HG03103 (cell line): ENCODE measurements around the gene BRD7.

Source experiments
- ATAC-seq: cut with Tn5 transposase; IDR thresholded peaks from one replicate; pipeline ENCODE4 v1.9.1; 2021; ENCODE audit warnings: low read depth; ENCODE audit not compliant: unreplicated experiment

BRD7 gene

DNA sequence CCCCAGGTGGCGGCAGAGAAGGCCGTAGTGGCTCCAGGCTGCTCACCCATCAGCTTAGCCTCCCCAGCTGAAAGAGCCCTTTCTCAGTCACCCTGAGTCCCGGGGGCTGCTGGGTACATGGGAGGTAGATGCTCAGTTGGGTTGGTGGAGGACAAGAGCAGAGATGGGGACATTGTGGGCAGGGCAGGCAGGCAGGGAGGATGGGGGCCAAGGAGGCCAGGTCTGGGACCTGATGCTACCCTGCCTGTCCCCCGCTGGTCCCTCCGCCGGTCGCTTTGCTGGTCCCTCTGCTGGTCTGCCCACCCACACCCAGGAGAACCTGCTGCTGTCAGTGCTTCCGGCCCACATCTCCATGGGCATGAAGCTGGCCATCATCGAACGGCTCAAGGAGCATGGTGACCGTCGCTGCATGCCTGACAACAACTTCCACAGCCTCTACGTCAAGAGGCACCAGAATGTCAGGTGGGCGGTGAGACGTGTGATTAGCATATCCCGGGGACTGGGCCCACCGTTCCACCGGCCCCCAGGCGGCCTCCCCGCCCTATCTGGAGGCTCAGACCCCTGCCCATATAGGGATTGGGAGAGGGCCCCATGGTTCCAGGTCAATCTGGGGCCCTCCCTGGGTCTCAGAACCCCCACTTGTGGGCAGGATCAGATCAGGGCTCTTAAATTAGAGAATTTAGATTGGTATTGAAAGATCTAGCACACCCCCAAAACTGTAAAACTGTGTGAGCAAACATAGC is 75.6 kb downstream of the BRD7 start:
- no peak for ATAC-seq

DNA sequence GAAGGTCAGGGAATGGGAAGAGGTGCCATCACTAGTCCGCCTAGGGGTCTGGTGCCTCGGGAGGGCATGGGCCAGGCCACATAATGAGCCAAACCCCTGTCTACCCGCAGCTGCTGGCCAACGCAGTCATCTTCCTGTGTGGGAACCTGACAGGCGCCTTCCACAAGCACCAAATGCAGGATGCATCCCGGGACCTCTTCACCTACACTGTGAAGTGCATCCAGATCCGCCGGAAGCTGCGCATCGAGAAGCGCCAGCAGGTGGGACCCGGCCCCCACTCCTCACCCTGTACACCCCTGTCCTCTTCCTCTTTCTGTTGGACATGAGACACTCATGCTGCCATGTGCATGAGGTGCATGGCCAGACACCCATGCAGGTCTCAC is 76.2 kb downstream of the BRD7 start:
- no peak for ATAC-seq

- no peak for ATAC-seq
Observed at GRCh38 chr16:50291719-50292565, 76.8 kb downstream of the BRD7 start.

- ATAC-seq: no peak
Observed at GRCh38 chr16:50290856-50291255, 77.9 kb downstream of the BRD7 start.

DNA sequence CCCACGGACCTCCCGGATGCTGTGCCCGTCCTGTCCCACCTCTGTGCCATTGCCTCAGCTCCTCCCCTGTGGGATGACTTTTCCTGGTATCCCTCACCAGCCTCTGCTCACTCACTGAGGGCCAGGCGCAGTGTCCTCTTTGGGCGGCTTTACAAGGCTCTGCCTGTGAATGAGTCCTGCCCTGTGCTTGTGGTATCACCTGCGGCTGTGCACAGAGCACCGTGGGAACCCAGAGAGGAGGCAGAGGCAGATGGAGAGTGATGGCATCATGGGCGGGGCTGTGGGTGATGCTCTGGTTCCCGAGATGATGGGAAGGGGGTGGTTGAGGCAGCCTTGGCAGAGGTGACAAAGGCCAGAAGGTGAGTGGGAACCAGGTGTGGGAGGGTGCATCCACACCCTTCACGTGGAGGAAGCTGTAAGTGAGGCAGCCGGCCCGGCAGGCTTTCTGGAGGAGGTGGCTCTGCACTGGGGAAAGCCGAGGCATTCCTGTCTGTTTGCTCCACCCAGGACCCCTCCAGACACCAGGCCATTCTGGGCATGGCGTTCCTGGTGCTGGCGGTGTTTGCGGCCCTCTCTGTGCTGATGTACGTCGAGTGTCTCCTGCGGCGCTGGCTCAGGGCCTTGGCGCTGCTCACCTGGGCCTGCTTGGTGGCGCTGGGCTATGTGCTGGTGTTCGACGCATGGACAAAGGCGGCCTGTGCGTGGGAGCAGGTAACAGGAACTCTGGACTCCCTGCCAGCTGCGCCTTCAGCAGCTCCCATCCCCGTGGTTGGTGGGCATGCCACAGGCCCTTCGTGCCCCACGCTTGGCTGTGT is 78.6 kb downstream of the BRD7 start:
- no peak for ATAC-seq

DNA sequence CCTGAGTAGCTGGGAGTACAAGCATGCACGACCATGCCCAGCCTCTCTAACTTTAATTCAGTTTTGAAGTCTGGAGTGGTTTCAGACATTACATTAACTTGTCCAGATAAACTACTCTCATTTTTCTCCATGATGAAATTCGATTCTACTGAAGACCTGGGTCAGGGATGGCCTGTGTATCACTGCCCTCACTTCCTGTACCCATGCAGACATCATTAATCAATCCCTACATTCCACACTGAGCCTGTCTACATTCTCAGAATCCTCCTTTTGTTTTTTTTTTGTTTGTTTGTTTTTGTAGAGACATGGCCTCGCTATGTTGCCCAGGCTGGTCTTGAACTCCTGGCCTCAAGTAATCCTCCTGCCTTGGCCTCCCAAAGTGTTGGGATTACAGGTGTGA is 79.9 kb downstream of the BRD7 start:
- no peak for ATAC-seq

DNA sequence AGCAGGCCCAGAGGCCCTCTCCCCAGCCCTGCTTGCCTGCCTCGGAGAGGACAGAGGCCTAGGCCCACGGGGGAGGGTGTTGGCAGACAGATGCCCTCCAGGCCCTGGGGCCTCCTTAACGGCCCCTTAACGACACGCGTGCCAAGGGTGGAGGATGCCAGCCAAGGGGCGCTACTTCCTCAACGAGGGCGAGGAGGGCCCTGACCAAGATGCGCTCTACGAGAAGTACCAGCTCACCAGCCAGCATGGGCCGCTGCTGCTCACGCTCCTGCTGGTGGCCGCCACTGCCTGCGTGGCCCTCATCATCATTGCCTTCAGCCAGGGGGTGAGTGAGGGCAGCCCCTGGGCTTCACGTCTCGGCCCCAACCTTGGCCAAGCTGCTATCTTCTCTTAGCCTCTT is 80.8 kb downstream of the BRD7 start:
- no peak for ATAC-seq

DNA sequence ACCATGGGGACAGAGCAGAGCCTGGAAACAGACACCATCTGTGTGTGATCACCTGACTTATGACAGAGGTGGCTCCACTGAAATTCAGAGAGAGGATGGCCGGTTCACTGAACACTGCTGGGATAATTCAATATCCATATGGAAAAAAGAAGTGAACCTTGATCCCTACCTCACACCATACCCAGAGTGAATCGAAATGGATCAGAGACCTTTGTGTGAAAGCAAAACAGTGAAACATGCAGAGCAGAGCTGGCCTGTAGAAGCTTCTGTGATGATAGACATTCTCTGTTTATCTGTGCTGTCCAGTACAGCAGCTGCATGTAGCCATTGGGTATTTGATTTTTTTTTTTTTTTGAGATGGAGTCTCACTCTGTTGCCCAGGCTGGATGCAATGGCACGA is 82.1 kb downstream of the BRD7 start:
- ATAC-seq: no peak

DNA sequence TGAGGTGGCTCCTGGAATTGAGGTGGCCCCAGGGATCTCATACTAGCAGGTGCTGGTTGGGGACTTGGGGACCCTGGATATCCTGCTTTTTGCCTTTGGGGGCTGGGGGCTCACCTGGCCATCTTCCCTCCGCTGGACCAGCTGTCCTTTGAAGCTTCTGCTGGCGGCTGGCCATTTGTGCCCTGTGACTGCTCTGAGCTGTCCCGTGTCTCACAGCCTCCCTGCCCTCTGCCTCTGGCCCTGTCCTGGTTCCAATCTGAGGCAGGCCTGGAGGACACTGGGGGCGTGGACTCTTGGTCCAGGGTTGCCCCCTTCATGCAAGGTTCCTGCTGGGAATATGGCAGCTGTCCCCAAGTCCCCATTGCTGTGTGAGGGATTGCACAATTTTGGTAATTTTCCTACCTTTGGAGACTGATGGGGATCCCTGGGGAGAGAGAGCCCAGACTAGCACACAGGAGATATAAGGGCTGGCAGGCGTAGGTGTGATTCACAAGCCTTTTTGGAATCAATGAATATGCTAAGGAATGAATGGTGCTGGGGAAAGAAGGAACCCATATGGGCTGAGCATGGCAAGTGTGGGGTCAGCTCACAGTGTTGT is 83.3 kb downstream of the BRD7 start:
- ATAC-seq: no peak

DNA sequence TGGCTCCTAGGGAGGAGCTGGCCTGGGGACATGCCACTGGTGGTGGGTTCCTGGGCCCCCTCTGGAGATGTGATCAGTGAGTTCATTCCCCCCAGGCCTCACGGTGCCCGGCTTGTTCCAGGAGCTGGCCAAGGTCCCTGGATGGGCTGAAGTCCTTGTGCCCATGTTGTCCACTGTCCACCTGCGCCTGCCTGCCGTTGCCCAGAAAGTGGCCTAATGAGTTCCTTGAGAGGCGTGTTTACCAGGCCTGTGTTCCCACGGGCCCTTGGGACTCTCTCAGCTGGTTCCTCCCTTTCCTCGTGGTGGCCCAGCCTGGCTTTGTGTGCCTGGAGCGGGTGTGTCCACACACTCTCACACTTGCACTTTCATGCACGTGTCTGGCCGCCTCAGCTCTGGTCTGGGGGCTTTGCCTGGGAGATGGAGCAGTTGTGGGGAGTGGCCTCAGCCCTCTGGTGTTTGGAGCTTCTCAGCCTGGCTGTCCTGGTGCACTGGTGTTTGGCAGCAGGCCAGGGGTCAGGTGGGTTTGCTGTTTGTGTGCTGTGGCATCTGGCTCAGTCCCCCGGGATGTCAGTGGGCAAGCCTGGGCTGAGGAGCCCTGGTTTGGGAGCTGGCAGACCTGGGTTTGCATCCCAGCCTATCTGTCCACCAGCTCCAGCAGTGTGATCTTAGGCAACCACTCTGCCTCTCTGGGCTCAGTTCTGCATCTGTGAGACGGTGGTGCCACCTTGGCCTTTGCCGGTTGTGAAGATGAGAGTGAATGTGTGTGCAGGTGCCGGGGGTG is 84.5 kb downstream of the BRD7 start:
- no peak for ATAC-seq

GRCh38 chr16:50282955-50283631 is 85.7 kb downstream of the BRD7 start:
- no peak for ATAC-seq

GRCh38 chr16:50282010-50282538 is 86.7 kb downstream of the BRD7 start:
- ATAC-seq: peak; percentile 92

GRCh38 chr16:50281391-50282009 is 87.3 kb downstream of the BRD7 start:
- ATAC-seq: peak; percentile 8

DNA sequence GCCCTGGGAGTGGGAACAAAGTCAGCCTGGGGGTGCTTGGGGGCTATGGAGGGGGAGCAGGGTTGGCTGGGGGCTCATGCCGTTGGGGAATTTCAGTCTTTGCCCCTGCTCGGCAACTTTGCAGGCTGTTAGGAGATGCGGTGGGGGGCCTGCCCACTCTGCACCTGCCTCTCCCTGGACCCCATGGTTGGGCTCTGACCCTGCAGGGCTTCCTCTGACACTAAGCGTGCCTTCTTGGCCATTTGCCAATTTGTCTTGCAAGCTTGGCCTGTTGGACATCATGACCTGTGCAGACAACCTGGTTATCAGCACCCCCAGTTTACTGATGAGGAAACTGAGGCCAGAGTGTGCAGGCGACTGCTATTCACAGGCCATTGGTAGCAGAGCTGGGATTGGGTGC is 87.9 kb downstream of the BRD7 start:
- ATAC-seq: no peak

- ATAC-seq: no peak
Observed at GRCh38 chr16:50279504-50279865, 89.3 kb downstream of the BRD7 start.

DNA sequence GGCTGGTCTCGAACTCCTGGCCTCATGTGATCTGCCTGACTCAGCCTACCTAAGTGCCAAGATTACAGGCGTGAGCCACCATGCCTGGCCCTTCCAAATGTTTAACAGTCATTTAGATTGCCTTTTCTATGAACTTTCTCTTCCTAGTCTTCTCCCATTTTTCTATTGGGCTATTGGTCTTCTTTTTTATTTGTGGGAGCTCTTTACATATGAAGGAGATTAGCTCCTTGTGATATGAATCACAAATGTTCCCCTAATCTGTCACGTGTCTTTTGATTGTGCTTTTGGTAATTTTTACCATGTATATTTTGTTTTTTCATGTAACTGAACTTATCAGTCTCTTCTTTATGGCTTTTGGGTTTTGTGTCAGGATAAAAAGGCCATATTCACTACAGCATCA is 90.5 kb downstream of the BRD7 start:
- ATAC-seq: no peak

GRCh38 chr16:50276801-50277555 is 91.8 kb downstream of the BRD7 start:
- no peak for ATAC-seq

DNA sequence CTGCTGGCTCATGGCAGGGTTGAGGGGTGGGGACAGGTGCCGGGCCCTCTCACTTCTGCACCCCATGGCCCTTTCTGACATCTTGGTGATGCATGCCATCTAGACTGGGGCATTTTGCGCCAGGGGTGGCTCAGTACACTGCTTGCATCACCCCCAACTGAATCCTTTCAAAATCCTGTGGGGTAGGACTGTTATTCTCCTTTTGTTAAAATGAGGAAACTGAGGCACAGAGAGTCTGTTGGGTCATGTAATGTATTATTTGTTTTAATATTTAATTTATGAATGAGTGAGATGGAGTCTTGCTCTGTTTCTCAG is 92.5 kb downstream of the BRD7 start:
- no peak for ATAC-seq
